GM23338 (cell line): Measurements from ENCODE around the gene DPH1. TPM values are rescaled to one million over a fixed set of nuclear protein-coding genes. Genes with fewer than 3 reads are reported as not detected.

Experiments
- ATAC-seq: fragments of 200-7000 bp; cut with Tn5 transposase; 3 replicates; pipeline ENCODE4 v1.9.1; 2020
- DNase-seq: peaks from one replicate; pipeline ENCODE4 v3.0.0-alpha.2; 2015; ENCODE audit warnings: low spot score
- H2AFZ ChIP-seq: fragments of 200-600 bp; sonication (generic); 2 replicates; pipeline ENCODE4 v1.8.0; 2016; ENCODE audit warnings: antibody characterized with exemption, mild to moderate bottlenecking, moderate library complexity
- H3F3A ChIP-seq: fragments of 200-600 bp; sonication (generic); replicated peaks from 2 replicates; pipeline ENCODE4 v1.8.0; 2017; ENCODE audit warnings: antibody characterized with exemption, mixed run types, low read depth
- H3K27ac ChIP-seq: fragments of 200-600 bp; sonication (generic); 2 replicates; pipeline ENCODE4 v1.6.1; 2016; ENCODE audit warnings: low read depth
- H3K27me3 ChIP-seq: fragments of 200-600 bp; sonication (generic); 2 replicates; pipeline ENCODE4 v1.8.0; 2016; ENCODE audit warnings: mild to moderate bottlenecking, mixed run types, moderate library complexity; ENCODE audit not compliant: insufficient read depth
- H3K36me3 ChIP-seq: fragments of 200-600 bp; sonication (generic); 2 replicates; pipeline ENCODE4 v1.8.0; 2016; ENCODE audit warnings: mild to moderate bottlenecking; ENCODE audit not compliant: insufficient read depth
- H3K4me1 ChIP-seq: fragments of 200-600 bp; sonication (generic); 2 replicates; pipeline ENCODE4 v1.8.0; 2016; ENCODE audit warnings: mild to moderate bottlenecking, moderate library complexity; ENCODE audit not compliant: insufficient read depth
- H3K4me2 ChIP-seq: fragments of 200-600 bp; sonication (generic); 2 replicates; pipeline ENCODE4 v1.7.1; 2017; ENCODE audit warnings: mixed run types
- H3K4me3 ChIP-seq: fragments of 200-600 bp; sonication (generic); 2 replicates; pipeline ENCODE4 v1.6.1; 2016; ENCODE audit warnings: mixed run types
- H3K79me2 ChIP-seq: fragments of 200-600 bp; sonication (generic); replicated peaks from 2 replicates; pipeline ENCODE4 v1.8.0; 2017; ENCODE audit warnings: mild to moderate bottlenecking; ENCODE audit not compliant: insufficient read depth
- H3K9me2 ChIP-seq: fragments of 200-600 bp; sonication (generic); 2 replicates; pipeline ENCODE4 v1.8.0; 2017; ENCODE audit not compliant: insufficient read depth
- H4K20me1 ChIP-seq: fragments of 200-600 bp; sonication (generic); replicated peaks from 2 replicates; pipeline ENCODE4 v1.8.0; 2017; ENCODE audit warnings: mild to moderate bottlenecking; ENCODE audit not compliant: insufficient read depth
- H3K27ac Mint-ChIP-seq: 2 replicates; pipeline ENCODE4 v1.8.0; 2020; ENCODE audit warnings: inconsistent platforms, mild to moderate bottlenecking, moderate library complexity, mixed read lengths
- H3K27me3 Mint-ChIP-seq: 3 replicates; pipeline ENCODE4 v1.8.0; 2022; ENCODE audit warnings: low read depth, mild to moderate bottlenecking, moderate library complexity, mixed read lengths, inconsistent platforms; ENCODE audit not compliant: insufficient read depth, poor library complexity
- H3K36me3 Mint-ChIP-seq: 3 replicates; pipeline ENCODE4 v1.8.0; 2021; ENCODE audit warnings: low read depth, mild to moderate bottlenecking, inconsistent platforms, moderate library complexity, mixed read lengths
- H3K4me1 Mint-ChIP-seq: 3 replicates; pipeline ENCODE4 v1.8.0; 2020; ENCODE audit warnings: mild to moderate bottlenecking, inconsistent platforms, mixed read lengths
- H3K4me3 Mint-ChIP-seq: 3 replicates; pipeline ENCODE4 v1.8.0; 2021; ENCODE audit warnings: moderate library complexity, mild to moderate bottlenecking, inconsistent platforms, mixed read lengths
- H3K9me3 Mint-ChIP-seq: 3 replicates; pipeline ENCODE4 v1.8.0; 2020; ENCODE audit warnings: moderate library complexity, mild to moderate bottlenecking, inconsistent platforms, mixed read lengths
- CREB1 ChIP-seq: fragments of 250-450 bp; sonication (Bioruptor Pico); IDR thresholded peaks from 2 replicates; pipeline ENCODE4 v1.5.0; 2020; ENCODE audit warnings: low read depth, mild to moderate bottlenecking, moderate library complexity
- CTCF ChIP-seq, 2 experiments: fragments of 200-600 bp in 1 of 2; sonication (generic) in 1 of 2; conservative IDR thresholded peaks; 2 replicates each; pipeline versions ENCODE4 v1.5.1 to v1.6.1; 2016 to 2017; ENCODE audit warnings: antibody characterized with exemption in 2 of 2, low read depth in 2 of 2, mild to moderate bottlenecking in 2 of 2, moderate library complexity in 1 of 2
- ETS1 ChIP-seq: IDR thresholded peaks from 2 replicates; pipeline ENCODE4 v1.6.1; 2016; ENCODE audit warnings: antibody characterized with exemption
- EZH2 ChIP-seq: fragments of 200-600 bp; sonication (generic); IDR thresholded peaks from one replicate; pipeline ENCODE4 v1.8.0; 2017; ENCODE audit warnings: antibody characterized with exemption, mild to moderate bottlenecking, low read depth; ENCODE audit not compliant: unreplicated experiment
- JUNB ChIP-seq: IDR thresholded peaks from one replicate; pipeline ENCODE4 v1.6.1; 2016; ENCODE audit warnings: antibody characterized with exemption; ENCODE audit not compliant: unreplicated experiment
- POLR2AphosphoS5 ChIP-seq: IDR thresholded peaks from 2 replicates; pipeline ENCODE4 v1.6.1; 2016; ENCODE audit warnings: antibody characterized with exemption, low read depth
- REST ChIP-seq: IDR thresholded peaks from one replicate; pipeline ENCODE4 v1.6.1; 2018; ENCODE audit warnings: antibody characterized with exemption; ENCODE audit not compliant: unreplicated experiment
- polyA plus RNA-seq: library from polyadenylated mRNA; unstranded; fragments of >200 nt; fragmentation: Nextera tagmentation; extraction: Ambion mirVana; gene quantifications from 2 replicates; pipeline ENCODE4 v1.2.1, GENCODE V29; 2016
- total RNA-seq: library from RNA; depleted of rRNA; stranded (reverse); fragments of >200 nt; shearing (Covaris generic); gene quantifications from 2 replicates; pipeline ENCODE4 v1.2.3, GENCODE V29; 2014

DPH1 gene
- total and polyA plus RNA-seq, 2 experiments from 2014 or later = 11.8 to 28.2 TPM

GRCh38 chr17:2049333-2050299 is 19.7 kb downstream of the DPH1 start:
- H4K20me1 ChIP-seq = no peaks in the 10 kb centered on the region; the same call in 1 of the 2 replicates
- peak overlapping the region; percentile 64 for H3K4me3 Mint-ChIP-seq
- no peaks in the 10 kb centered on the region; the same call in 2 of the 3 replicates for H3K4me1 Mint-ChIP-seq
- H2AFZ ChIP-seq = no peak overlapping the region
- peaks cover 12% of the 10 kb centered on the region; the same call in 1 of the 2 replicates for H3F3A ChIP-seq
- no peak overlapping the region for H3K27ac ChIP-seq
- H3K9me3 Mint-ChIP-seq = no peaks in the 10 kb centered on the region; the same call in 2 of the 3 replicates
- no peaks in the 10 kb centered on the region for H3K79me2 ChIP-seq
- no peak overlapping the region for H3K27ac Mint-ChIP-seq
- ATAC-seq = peak; percentile 14
- H3K9me2 ChIP-seq = no peaks in the 10 kb centered on the region
- peaks cover 55% of the 10 kb centered on the region for H3K27me3 Mint-ChIP-seq
- H3K27me3 ChIP-seq = peaks cover 88% of the 10 kb centered on the region
- H3K4me1 ChIP-seq = peaks cover 6% of the 10 kb centered on the region; the same call in 1 of the 2 replicates
- H3K36me3 Mint-ChIP-seq = peaks cover 1% of the 10 kb centered on the region; the same call in 2 of the 3 replicates
- H3K4me2 ChIP-seq = peak overlapping the region; percentile 73
- H3K4me3 ChIP-seq = peak overlapping the region; percentile 50
- H3K36me3 ChIP-seq = no peaks in the 10 kb centered on the region
- TF ChIP-seq REST (peak; percentile 75), JUNB (no peak), EZH2 (peak; percentile 46), CTCF (conservative IDR thresholded peaks at IDR 0.05; ENCODE audit: low read depth in 2 of 2) (no peak)
- peak; percentile 81 for DNase-seq

- peaks cover 12% of the 10 kb centered on the region; the same call in 1 of the 2 replicates for H3F3A ChIP-seq
- ATAC-seq (peak; percentile 7; the same call in 2 of the 3 replicates), DNase-seq (peak; percentile 74)
- no peak overlapping the region for H3K27ac ChIP-seq
- Mint-ChIP-seq H3K27ac (no peak overlapping the region), H3K36me3 (no peaks in the 10 kb centered on the region; the same call in 2 of the 3 replicates), H3K27me3 (peaks cover 56% of the 10 kb centered on the region), H3K9me3 (no peaks in the 10 kb centered on the region; the same call in 2 of the 3 replicates), H3K4me1 (no peaks in the 10 kb centered on the region; the same call in 2 of the 3 replicates), H3K4me3 (no peak overlapping the region)
- no peaks in the 10 kb centered on the region; the same call in 1 of the 2 replicates for H4K20me1 ChIP-seq
- H3K4me2 ChIP-seq = peak overlapping the region; percentile 73; the same call in 1 of the 2 replicates
- peaks cover 89% of the 10 kb centered on the region for H3K27me3 ChIP-seq
- TF ChIP-seq CREB1 (CRISPR knock-in tag) = peak; percentile 95
- TF ChIP-seq POLR2AphosphoS5 = no peak
- TF ChIP-seq EZH2 = peak; percentile 31
- TF ChIP-seq ETS1 = no peak
- peak; percentile 47 for TF ChIP-seq REST
- no peak overlapping the region for H2AFZ ChIP-seq
- H3K4me3 ChIP-seq = peak overlapping the region; percentile 50
- H3K4me1 ChIP-seq = peaks cover 6% of the 10 kb centered on the region; the same call in 1 of the 2 replicates
- H3K36me3 ChIP-seq = no peaks in the 10 kb centered on the region
- H3K79me2 ChIP-seq = no peaks in the 10 kb centered on the region
- no peaks in the 10 kb centered on the region for H3K9me2 ChIP-seq
Measured at GRCh38 chr17:2050300-2051060, 20.5 kb downstream of the DPH1 start.
